Activated naive CD4-positive, alpha-beta T cell (primary cell): ENCODE results near the gene WNT7A.
"Not testable (repeated sequence)": the region's sequence is repeated elsewhere in the genome, so short reads cannot be mapped to it uniquely, and the experiment has no call there.

Experiments
- DNase-seq, 4 experiments: peaks; one replicate each; lab custom pipeline; 2025; lab: John Stamatoyannopoulos, UW

WNT7A gene

DNA sequence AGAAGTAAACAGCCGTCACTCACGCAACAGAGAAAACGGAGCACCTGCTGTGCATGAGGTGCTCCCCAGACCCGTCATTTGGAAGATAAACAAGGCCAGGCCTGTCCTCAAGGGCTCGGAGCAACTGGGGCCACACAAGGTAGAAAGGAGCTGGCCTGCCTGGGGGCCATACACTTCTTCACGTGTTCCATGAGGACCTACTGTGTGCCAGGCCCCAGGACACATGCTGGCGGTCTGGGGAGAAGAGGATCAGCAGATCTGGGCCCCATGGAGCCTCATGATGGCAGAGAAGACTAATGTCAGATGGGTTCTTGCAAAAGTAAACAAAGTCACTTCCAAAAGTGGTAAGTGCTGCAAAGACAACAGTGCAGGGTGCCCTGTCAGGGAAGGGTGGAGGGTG, 14.3 kb downstream of the WNT7A start:
- DNase-seq, result no peak

GRCh38 chr3:13865106-13865505, 14.8 kb downstream of the WNT7A start:
- no peak for DNase-seq

GRCh38 chr3:13863965-13864595, 15.8 kb downstream of the WNT7A start:
- no peak for DNase-seq

DNA sequence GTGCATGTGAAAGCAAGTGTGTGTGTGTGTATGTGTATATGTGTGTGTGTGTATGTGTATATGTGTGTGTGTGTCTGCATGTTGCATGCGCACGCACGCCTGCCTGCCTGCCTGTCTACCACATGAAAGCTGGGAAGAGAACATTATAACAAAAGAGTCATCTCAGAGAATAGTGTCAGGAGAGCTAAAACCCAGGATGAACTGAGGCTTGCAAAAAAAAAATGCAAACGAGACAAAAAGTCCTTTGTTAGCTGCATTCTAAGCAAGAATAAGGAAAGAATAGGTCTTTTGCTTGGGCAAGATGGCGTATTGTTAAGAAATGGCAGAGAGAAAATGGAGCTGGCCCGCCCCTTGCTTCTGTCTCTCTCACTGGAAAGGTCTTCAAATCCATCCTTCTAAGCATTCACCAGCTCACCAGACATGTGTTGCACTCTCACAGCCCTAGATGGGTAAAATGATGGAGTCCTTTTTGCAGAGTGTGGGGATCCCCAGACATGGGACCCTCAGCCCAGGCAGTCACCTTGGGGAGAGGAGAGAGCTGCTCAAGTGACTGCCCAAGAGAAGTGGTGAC, 16.4 kb downstream of the WNT7A start:
- DNase-seq, result no peak

- DNase-seq, result no peak
Measured at GRCh38 chr3:13861461-13861860, 18.4 kb downstream of the WNT7A start.

DNA sequence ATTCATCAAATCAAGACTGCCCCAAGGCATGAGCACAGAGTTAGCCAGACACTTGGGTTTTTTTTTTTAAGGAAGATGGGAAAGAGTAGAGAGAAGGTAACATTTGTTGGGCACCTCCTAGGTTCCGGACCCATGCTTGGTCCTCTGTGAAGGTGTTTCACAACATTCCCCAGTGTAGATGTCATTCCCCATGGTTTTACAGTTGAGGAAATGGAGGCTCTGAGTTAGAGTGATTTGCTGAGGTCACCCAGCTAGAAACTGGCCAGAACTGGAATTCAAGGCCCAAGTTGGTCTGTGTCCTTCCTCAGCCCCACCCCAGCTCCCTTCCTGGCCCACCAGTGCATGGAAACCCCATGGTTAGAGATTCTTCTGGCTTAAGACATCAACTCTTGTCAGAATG, 19.9 kb downstream of the WNT7A start:
- DNase-seq, result no peak

GRCh38 chr3:13858768-13859520, 20.9 kb downstream of the WNT7A start:
- DNase-seq, result no peak

DNA sequence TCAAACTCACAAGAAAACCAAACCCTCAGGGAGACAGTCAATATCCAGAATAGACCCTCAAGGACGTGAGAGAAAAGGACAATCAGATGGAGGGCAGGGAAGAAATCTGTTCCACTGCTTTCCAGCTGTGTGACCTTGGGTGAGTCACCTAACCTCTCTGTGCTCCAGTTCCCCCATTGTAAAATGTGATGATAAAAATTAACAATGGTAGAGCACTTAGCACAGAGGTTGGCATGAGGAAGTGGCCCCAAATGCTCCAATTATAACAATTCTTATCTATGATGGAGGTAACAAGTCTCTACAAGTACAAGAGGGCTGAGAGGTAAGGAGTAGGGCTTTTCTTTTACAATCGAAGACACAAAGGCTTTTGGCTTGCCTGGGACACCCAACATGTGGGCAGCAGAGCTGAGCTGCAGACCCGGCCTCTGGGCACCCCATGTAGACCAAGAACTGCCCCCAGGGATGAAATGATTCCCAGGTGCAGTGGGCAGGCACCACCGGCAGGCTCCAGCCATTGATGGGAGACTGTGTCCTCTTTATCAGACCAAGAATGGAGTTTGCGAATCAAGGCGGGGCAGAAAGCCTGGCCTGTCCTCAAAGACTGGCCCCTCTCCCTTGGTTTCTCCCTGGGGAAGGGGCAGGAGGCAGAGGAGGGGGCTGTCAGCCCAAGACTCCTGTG, 22.0 kb downstream of the WNT7A start:
- DNase-seq, result no peak

DNA sequence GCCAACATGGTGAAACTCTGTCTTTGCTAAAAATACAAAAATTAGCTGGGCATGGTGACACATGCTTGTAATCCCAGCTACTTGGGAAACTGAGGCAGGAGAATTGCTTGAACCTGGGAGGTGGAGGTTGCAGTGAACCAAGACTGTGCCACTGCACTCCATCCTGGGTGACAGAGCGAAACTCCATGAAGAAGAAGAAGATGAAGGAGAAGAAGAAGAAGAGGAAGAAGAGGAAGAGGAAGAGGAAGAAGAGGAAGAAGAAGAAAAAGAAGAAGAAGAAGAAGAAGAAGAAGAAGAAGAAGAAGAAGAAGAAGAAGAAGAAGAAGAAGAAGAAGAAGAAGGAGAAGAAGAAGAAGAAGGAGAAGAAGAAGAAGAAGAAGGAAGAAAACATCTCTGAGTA, 23.2 kb downstream of the WNT7A start:
- DNase-seq, result not testable (repeated sequence)

DNA sequence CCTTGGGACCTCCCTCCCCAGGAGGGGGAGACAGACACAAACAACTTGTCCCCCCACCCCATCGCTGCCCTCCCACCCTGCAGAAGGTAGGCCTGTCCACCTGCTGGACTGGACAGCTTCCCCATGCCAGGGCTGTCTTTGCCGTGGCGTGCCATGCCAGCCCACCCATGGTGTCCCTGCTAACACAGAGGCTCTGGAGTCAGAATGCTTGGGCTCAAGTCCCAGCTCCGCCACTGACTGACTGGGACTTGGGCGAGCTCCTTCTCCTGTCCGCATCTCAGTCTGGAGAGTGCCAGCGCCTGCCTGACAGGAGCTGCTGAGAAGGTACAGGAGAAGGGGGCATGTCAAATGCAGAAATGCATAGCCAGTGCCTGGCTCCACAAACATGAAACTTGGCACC, 23.9 kb downstream of the WNT7A start:
- no peak for DNase-seq

- DNase-seq, result no peak
Measured at GRCh38 chr3:13854492-13854891, 25.4 kb downstream of the WNT7A start.

GRCh38 chr3:13853978-13854296, 25.9 kb downstream of the WNT7A start:
- no peak for DNase-seq

GRCh38 chr3:13853256-13853977, 26.5 kb downstream of the WNT7A start:
- DNase-seq, result no peak

DNA sequence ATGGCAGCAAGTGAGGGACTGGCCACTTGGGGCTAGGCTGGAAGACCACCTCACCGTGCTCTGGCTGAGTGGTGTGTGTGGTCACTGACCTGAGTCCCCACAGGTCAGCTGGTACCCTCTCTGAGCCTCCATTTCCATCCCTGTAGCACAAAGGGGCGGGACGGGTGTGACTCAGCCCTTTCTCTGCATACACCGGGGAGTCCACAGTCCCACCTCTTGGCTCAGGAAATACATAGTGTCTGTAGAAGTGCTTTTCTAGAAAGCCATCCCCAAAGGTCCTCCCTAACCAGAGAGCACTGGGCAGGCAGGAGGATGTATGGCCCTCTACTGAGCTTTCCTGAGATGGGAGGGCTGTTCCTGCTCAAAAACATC, 27.2 kb downstream of the WNT7A start:
- DNase-seq, result no peak

GRCh38 chr3:13851997-13852637, 27.8 kb downstream of the WNT7A start:
- DNase-seq, result no peak

DNA sequence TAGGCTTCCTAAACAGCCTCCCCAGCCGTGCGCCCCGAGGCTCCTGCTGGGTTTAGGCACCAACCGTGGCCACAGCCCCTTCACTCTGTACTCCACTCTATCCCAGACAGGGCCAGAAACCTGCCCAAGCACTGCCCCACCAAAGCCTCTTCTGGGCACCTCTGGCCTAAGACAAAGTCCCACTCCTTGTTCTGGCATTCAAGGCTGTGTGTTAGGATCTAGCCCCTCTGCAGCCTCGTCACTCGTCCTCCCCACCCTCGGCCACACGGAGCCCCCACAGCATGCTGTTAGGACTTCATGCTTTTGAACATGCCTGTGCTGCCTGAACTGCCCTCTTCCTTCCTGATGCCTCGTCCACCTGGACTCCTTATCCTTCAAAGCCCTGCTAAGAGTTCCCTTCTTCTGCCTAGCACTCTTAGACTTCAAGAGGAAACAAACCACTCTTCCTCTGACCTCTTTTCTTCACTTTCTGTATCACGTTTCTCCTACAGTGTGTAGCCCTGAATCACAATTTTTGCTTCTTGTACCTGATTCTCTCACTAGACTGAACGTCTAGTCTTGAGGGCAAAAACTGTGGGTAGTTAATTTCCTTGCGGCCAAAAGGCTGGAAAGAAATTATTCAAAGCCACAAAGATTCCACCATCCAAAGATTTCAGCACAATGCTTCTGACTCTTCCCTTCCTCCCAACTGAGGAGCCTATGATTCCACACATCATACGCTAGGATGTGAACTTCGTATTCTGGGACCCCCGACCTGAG, 28.6 kb downstream of the WNT7A start:
- DNase-seq, result no peak

DNA sequence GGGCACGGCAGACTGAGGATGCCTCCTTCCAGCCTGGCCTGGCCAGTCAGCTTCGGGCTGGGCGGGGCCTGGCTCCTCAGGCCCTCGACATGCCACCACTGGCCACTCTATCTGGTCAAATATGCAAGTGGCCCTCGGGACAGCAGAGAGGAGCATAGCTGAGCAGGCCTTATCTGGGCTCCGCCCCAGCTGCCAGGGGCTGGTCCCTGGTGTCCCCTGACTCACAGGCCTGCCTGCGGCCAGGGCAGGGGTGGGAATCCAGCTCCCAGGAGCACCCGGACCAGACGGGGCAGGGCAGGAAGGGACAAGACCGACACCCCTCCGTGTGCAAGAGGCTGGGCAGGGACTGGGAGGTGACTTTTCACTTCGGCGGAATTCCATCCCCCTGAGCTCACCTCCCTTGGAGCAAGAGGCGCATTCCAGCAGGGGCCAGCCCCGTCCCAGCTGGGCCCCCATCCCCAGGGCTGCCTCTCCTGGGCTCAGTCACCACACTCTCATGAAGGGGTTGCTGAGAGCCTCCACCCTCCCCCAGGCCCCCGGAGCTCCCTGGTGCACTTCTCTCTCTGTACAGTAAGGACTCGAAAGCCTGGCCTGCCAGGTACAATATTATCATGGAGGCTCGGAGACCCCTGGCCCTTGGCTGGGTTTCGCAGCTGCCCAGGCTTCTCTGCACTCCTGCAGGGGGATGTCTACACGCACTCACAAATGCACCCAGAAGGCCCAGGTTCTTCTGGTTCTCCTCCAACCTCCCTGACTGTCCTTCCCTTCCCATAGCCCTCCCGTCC, 29.5 kb downstream of the WNT7A start:
- DNase-seq, result no peak

DNA sequence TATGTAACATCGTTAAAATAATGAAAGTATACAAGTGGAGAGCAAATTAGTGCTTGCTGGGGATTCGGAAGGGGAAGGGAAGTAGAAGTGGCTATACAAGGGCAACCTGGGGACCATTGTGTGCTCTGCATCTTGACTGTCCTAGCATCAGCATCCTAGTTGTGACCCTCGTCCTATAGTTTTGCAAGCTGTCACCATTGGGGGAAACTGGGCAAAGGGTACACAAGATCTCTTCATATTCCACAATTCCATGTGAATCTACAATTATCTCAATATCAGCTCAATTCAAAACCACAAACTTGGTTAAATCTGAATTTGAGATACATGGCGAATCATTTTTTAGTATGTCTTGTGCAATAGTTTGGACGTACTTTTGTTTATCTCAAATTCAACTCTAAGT, 30.9 kb downstream of the WNT7A start:
- DNase-seq, result no peak

DNA sequence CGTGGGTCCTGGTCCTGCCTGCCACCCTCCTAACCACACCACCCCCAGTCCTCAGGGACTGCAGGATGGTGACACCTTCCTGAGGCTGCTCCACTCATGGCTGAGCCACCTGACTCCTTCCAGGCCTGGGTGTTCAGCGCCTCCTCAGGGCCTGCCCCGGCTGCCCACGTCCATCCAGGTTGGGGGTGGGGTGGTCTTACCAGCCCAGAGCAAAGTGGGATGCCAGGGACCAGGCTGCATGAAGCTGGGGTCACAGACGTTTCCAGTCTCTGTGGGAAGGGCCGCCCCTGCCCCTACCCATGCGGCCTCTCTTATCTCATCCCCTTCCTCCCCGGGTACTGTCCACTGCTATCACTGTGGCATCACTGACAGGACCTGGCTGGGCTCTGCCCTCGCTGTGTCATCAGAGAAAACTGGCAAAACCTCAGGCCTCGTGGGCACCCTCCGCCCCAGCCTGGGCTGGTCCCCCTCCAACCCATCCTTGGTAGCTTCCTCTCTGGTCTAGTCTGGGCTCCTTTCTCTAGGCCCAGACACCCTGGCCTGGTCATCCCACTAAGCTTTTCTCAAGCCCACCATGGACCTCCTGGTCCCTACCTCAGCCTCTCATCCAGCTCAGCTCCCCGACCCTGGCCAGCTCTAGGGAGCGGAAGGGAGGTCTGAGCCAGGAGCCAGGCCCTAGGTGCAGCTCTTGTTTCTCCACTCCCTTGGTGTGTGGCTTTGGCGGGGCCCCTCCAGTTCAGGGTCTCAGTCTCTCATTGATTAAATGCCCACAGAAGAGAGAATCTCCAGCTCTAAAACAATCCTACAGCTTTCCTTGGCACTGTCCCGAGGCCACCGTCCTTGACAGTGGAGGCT, 32.9 kb downstream of the WNT7A start:
- no peak for DNase-seq

GRCh38 chr3:13846238-13846637, 33.6 kb downstream of the WNT7A start:
- DNase-seq, result no peak
